Nephron progenitor cell (in vitro differentiated cells): ENCODE data around the gene NFAT5.
"Not testable (repeated sequence)": the region's sequence is repeated elsewhere in the genome, so short reads cannot be mapped to it uniquely, and the experiment has no call there.

Source experiments
- DNase-seq: peaks from one replicate; pipeline ENCODE4 v3.0.0; 2021
- H3K27ac Mint-ChIP-seq: 2 replicates; pipeline ENCODE4 v1.8.0; 2021; ENCODE audit warnings: mild to moderate bottlenecking, moderate library complexity, mixed read lengths
- H3K27me3 Mint-ChIP-seq: 2 replicates; pipeline ENCODE4 v1.8.0; 2021; ENCODE audit warnings: mild to moderate bottlenecking, low read depth, mixed read lengths; ENCODE audit not compliant: poor library complexity
- H3K36me3 Mint-ChIP-seq: 2 replicates; pipeline ENCODE4 v1.8.0; 2021; ENCODE audit warnings: low read depth, mixed read lengths
- H3K4me1 Mint-ChIP-seq: 2 replicates; pipeline ENCODE4 v1.8.0; 2021; ENCODE audit warnings: mixed read lengths
- H3K4me3 Mint-ChIP-seq: 2 replicates; pipeline ENCODE4 v1.8.0; 2021; ENCODE audit warnings: mild to moderate bottlenecking, moderate library complexity, mixed read lengths
- H3K9me3 Mint-ChIP-seq: 2 replicates; pipeline ENCODE4 v1.8.0; 2021; ENCODE audit warnings: mild to moderate bottlenecking, moderate library complexity, mixed read lengths
- TF ChIP-seq, protein P1 (sequence below): fragments of 200-600 bp; sonication (generic); IDR thresholded peaks from 2 replicates; pipeline ENCODE4 v1.5.0; 2021; ENCODE audit warnings: antibody characterized with exemption

The NFAT5 gene

DNA sequence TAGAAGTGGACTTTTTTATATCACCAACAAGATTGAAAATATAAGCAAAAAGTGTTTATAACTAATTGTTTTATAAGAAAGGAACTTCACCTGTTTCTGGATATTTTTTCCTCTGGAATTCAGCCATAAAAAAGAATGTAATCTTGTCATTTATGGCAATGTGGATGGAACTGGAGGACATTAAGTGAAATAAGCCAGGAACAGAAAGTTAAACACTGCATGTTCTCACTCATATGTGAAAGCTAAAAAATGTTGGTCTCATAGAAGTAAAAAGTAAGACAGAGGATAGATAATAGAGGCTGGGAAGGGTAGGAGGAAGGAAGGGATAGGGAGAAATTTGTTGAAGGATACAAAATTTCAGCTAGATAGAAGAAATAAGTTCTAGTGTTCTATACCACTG, 67.6 kb downstream of the NFAT5 start:
- H3K36me3 Mint-ChIP-seq = peaks cover 66% of the 10 kb centered on the region
- H3K27me3 Mint-ChIP-seq = peaks cover 3% of the 10 kb centered on the region
- peaks cover 34% of the 10 kb centered on the region for H3K9me3 Mint-ChIP-seq
- no peaks in the 10 kb centered on the region for H3K4me1 Mint-ChIP-seq
- TF ChIP-seq, protein P1, sequence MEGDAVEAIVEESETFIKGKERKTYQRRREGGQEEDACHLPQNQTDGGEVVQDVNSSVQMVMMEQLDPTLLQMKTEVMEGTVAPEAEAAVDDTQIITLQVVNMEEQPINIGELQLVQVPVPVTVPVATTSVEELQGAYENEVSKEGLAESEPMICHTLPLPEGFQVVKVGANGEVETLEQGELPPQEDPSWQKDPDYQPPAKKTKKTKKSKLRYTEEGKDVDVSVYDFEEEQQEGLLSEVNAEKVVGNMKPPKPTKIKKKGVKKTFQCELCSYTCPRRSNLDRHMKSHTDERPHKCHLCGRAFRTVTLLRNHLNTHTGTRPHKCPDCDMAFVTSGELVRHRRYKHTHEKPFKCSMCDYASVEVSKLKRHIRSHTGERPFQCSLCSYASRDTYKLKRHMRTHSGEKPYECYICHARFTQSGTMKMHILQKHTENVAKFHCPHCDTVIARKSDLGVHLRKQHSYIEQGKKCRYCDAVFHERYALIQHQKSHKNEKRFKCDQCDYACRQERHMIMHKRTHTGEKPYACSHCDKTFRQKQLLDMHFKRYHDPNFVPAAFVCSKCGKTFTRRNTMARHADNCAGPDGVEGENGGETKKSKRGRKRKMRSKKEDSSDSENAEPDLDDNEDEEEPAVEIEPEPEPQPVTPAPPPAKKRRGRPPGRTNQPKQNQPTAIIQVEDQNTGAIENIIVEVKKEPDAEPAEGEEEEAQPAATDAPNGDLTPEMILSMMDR = no peak
- H3K4me3 Mint-ChIP-seq = no peak overlapping the region
- no peak for DNase-seq
- H3K27ac Mint-ChIP-seq = peak overlapping the region; percentile 64

DNA sequence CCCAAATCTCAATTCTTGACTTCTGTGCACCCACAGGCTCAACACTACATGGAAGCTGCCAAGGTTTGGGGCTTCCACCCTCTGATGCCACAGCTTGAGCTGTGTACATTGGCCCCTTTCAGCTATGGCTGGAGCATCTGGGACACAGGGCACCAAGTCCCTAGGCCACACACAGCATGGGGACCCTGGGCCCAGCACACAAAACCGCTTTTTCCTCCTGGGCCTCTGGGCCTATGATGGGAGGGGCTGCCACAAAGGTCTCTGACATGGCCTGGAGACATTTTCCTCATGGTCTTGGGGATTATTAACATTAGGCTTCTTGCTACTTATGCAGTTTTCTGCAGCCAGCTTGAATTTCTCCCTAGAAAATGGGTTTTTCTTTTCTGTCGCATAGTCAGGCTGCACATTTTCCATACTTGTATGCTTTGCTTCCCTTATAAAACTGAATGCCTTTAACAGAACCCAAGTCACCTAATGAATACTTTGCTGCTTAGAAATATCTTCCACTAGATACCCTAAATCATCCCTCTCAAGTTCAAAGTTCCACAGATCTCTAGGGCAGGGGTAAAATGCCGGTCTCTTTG, 70.9 kb downstream of the NFAT5 start:
- H3K4me1 Mint-ChIP-seq, H3K4me3 Mint-ChIP-seq, H3K27ac Mint-ChIP-seq, DNase-seq, H3K27me3 Mint-ChIP-seq: not testable (repeated sequence)
- peaks cover 34% of the 10 kb centered on the region for H3K9me3 Mint-ChIP-seq
- H3K36me3 Mint-ChIP-seq = peaks cover 66% of the 10 kb centered on the region

DNA sequence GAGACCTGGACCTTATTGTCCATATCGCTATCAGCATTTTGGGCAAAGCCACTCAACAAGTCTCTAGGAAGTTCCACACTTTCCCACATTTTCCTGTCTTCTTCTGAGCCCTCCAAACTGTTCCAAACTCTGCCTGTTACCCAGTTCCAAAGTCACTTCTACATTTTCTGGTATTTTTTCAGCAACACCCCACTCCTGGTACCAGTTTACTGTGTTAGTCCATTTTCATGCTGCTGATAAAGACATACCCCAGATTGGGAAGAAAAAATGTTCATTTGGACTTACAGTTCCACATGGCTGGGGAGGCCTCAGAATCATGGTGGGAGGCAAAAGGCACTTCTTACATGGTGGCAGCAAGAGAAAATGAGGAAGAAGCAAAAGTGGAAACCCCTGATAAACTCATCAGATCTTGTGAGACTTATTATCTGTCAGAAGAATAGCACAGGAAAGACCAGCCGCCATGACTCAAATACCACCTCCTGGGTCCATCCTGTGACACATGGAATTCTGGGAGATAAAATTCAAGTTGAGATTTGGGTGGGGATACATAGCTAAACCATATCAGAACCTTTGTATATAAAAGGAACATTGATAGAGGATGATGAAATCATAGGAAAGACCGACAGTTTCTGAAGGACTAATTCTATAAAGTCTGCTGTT, 71.6 kb downstream of the NFAT5 start:
- not testable (repeated sequence) for DNase-seq, H3K4me1 Mint-ChIP-seq, H3K27ac Mint-ChIP-seq, H3K4me3 Mint-ChIP-seq, H3K27me3 Mint-ChIP-seq
- peaks cover 66% of the 10 kb centered on the region for H3K36me3 Mint-ChIP-seq
- H3K9me3 Mint-ChIP-seq = peaks cover 34% of the 10 kb centered on the region

DNA sequence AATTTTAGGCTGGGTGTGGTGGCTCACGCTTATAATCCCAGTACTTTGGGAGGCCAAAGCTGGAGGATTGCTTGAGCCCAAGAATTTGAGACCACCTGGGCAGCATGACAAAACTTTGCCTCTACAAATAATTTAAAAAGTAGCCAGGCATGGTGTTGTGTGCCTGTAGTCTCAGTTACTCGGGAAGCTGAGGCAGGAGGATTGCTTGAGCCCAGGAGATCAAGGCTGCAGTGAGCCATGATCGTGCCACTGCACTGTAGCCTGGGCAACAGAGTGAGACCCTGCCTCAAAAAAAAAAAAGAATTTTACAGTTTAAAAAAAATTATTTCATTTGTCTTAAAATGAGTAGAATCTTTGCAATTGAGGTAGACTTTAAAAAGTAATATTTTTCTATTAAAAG, 78.2 kb downstream of the NFAT5 start:
- DNase-seq, H3K4me3 Mint-ChIP-seq, H3K4me1 Mint-ChIP-seq, H3K9me3 Mint-ChIP-seq, H3K27me3 Mint-ChIP-seq: not testable (repeated sequence)
- Mint-ChIP-seq H3K36me3 (peaks cover 28% of the 10 kb centered on the region), H3K27ac (peak overlapping the region; percentile 40)

DNA sequence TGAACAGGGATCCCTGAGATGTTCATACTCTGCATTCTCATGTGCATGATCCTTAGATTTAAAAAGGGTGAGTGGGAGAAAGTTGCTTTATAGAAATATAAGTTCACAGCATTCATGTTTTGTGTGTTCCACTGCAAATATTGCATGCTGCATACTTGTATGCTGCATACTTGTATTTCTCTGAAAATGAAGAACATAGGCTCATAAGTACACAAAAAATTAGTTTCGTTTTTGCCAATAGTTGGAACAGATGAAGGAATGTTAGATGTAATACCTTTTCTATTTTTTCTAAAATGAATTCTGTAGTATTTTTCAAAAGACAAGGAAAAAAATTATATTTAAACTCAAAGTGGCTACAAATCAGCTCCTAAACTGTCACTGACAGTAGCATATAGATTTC, 79.0 kb downstream of the NFAT5 start:
- TF ChIP-seq, protein P1 = no peak
- Mint-ChIP-seq H3K27ac (no peak overlapping the region), H3K36me3 (peaks cover 28% of the 10 kb centered on the region), H3K4me1 (peaks cover 6% of the 10 kb centered on the region), H3K4me3 (no peak overlapping the region), H3K27me3 (no peaks in the 10 kb centered on the region), H3K9me3 (no peaks in the 10 kb centered on the region)
- DNase-seq = no peak

DNA sequence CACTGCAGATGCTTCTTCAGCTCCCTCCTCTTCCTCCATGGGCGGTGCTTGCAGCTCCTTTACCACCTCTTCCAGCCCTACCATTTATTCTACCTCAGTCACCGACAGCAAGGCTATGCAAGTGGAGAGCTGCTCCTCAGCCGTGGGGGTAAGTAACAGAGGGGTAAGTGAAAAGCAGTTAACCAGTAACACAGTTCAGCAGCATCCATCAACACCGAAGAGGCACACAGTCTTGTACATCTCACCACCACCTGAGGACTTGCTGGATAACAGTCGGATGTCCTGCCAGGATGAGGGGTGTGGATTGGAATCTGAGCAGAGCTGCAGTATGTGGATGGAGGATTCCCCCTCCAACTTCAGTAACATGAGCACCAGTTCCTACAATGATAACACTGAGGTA, 81.3 kb downstream of the NFAT5 start:
- H3K27me3 Mint-ChIP-seq = no peaks in the 10 kb centered on the region
- H3K4me3 Mint-ChIP-seq = no peak overlapping the region
- peaks cover 6% of the 10 kb centered on the region for H3K4me1 Mint-ChIP-seq
- H3K27ac Mint-ChIP-seq = peak overlapping the region; percentile 84
- DNase-seq = no peak
- TF ChIP-seq, protein P1 = no peak
- no peaks in the 10 kb centered on the region for H3K9me3 Mint-ChIP-seq
- peaks cover 25% of the 10 kb centered on the region for H3K36me3 Mint-ChIP-seq

DNA sequence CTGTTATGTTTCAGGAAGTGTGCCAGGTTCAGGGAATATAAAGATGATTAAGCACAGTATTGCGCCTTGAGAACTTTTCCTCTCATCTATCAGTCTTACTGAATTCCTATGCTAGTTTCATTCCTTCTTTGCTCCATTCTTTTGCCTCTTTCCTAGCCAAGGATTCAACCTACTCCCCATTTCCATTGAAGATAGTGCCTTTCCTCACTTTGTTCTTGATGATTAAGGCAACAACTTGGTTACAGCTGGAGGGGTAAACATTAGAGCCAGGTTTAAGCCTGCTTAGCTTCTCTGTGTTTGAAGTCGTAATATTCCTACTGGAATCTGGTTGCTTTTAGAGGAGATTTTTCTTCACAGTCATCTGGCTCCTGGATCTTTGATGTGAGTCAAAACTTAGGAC, 85.5 kb downstream of the NFAT5 start:
- TF ChIP-seq, protein P1 = no peak
- no peaks in the 10 kb centered on the region for H3K9me3 Mint-ChIP-seq
- no peak overlapping the region for H3K4me3 Mint-ChIP-seq
- H3K4me1 Mint-ChIP-seq = peaks cover 6% of the 10 kb centered on the region
- no peak for DNase-seq
- no peaks in the 10 kb centered on the region for H3K27me3 Mint-ChIP-seq
- peak overlapping the region; percentile 37 for H3K27ac Mint-ChIP-seq
- peaks cover 52% of the 10 kb centered on the region for H3K36me3 Mint-ChIP-seq
